T-helper 2 cell treated with Interferon-gamma antibody and Interleukin-4, amounts not matched to agents 5 μg/mL and 100 μg/mL, for 36 hours (primary cell): ENCODE results near the gene LYST.
"Not testable (repeated sequence)": the region's sequence is repeated elsewhere in the genome, so short reads cannot be mapped to it uniquely, and the experiment has no call there.

Experiments used
- DNase-seq: peaks from one replicate; pipeline ENCODE4 v3.0.0; 2021; ENCODE audit warnings: low spot score
- H3K27ac Mint-ChIP-seq: one replicate; pipeline ENCODE4 v1.8.0; 2021; ENCODE audit warnings: mild to moderate bottlenecking, mixed read lengths
- H3K27me3 Mint-ChIP-seq: one replicate; pipeline ENCODE4 v1.8.0; 2021; ENCODE audit warnings: low read depth, mixed read lengths
- H3K36me3 Mint-ChIP-seq: one replicate; pipeline ENCODE4 v1.8.0; 2021; ENCODE audit warnings: low read depth, mixed read lengths
- H3K4me1 Mint-ChIP-seq: one replicate; pipeline ENCODE4 v1.8.0; 2021; ENCODE audit warnings: low read depth, mixed read lengths
- H3K4me3 Mint-ChIP-seq: one replicate; pipeline ENCODE4 v1.8.0; 2022; ENCODE audit warnings: mild to moderate bottlenecking, moderate library complexity, mixed read lengths
- H3K9me3 Mint-ChIP-seq: one replicate; pipeline ENCODE4 v1.8.0; 2021; ENCODE audit warnings: mixed read lengths

The LYST gene

GRCh38 chr1:235860829-235861228, 5.9 kb downstream of the LYST start:
- H3K27me3 Mint-ChIP-seq: no peaks in the 10 kb centered on the region

GRCh38 chr1:235859789-235860188, 6.9 kb downstream of the LYST start:
- no peaks in the 10 kb centered on the region for H3K36me3 Mint-ChIP-seq
- H3K4me3 Mint-ChIP-seq: no peak overlapping the region
- peaks cover 38% of the 10 kb centered on the region for H3K4me1 Mint-ChIP-seq

More at GRCh38 chr1:235860829-235861228, 5.9 kb downstream of the LYST start:
- Mint-ChIP-seq H3K4me1 (peaks cover 43% of the 10 kb centered on the region), H3K4me3 (no peak overlapping the region), H3K27ac (no peak overlapping the region), H3K9me3 (no peaks in the 10 kb centered on the region), H3K36me3 (no peaks in the 10 kb centered on the region)
- no peak for DNase-seq

GRCh38 chr1:235858766-235859165, 7.9 kb downstream of the LYST start:
- no peak for DNase-seq
- no peaks in the 10 kb centered on the region for H3K9me3 Mint-ChIP-seq
- H3K27me3 Mint-ChIP-seq: no peaks in the 10 kb centered on the region
- no peak overlapping the region for H3K4me3 Mint-ChIP-seq
- peaks cover 36% of the 10 kb centered on the region for H3K4me1 Mint-ChIP-seq
- no peak overlapping the region for H3K27ac Mint-ChIP-seq
- H3K36me3 Mint-ChIP-seq: no peaks in the 10 kb centered on the region

More at GRCh38 chr1:235859789-235860188, 6.9 kb downstream of the LYST start:
- Mint-ChIP-seq H3K9me3 (no peaks in the 10 kb centered on the region), H3K27me3 (no peaks in the 10 kb centered on the region), H3K27ac (no peak overlapping the region)
- DNase-seq: no peak

GRCh38 chr1:235857756-235858155, 8.9 kb downstream of the LYST start:
- no peak for DNase-seq
- Mint-ChIP-seq H3K36me3 (no peaks in the 10 kb centered on the region), H3K27ac (no peak overlapping the region), H3K27me3 (no peaks in the 10 kb centered on the region), H3K9me3 (no peaks in the 10 kb centered on the region), H3K4me1 (peaks cover 28% of the 10 kb centered on the region), H3K4me3 (no peak overlapping the region)

- no peak for DNase-seq
- Mint-ChIP-seq H3K4me1 (peaks cover 23% of the 10 kb centered on the region), H3K4me3 (no peak overlapping the region), H3K27ac (no peak overlapping the region), H3K36me3 (no peaks in the 10 kb centered on the region), H3K9me3 (no peaks in the 10 kb centered on the region), H3K27me3 (no peaks in the 10 kb centered on the region)
Observed at GRCh38 chr1:235855811-235856429, 10.8 kb downstream of the LYST start.

GRCh38 chr1:235854347-235854746, 12.4 kb downstream of the LYST start:
- H3K4me3 Mint-ChIP-seq: no peak overlapping the region
- peaks cover 36% of the 10 kb centered on the region for H3K4me1 Mint-ChIP-seq
- H3K9me3 Mint-ChIP-seq: no peaks in the 10 kb centered on the region
- no peaks in the 10 kb centered on the region for H3K27me3 Mint-ChIP-seq
- no peak for DNase-seq
- H3K27ac Mint-ChIP-seq: no peak overlapping the region
- H3K36me3 Mint-ChIP-seq: no peaks in the 10 kb centered on the region

- H3K27ac Mint-ChIP-seq: no peak overlapping the region
- no peaks in the 10 kb centered on the region for H3K27me3 Mint-ChIP-seq
- H3K9me3 Mint-ChIP-seq: no peaks in the 10 kb centered on the region
- no peaks in the 10 kb centered on the region for H3K36me3 Mint-ChIP-seq
- H3K4me1 Mint-ChIP-seq: peaks cover 42% of the 10 kb centered on the region
- no peak overlapping the region for H3K4me3 Mint-ChIP-seq
- DNase-seq: no peak
Observed at GRCh38 chr1:235853653-235854052, 13.1 kb downstream of the LYST start.

GRCh38 chr1:235852887-235853286, 13.8 kb downstream of the LYST start:
- Mint-ChIP-seq H3K27ac (no peak overlapping the region), H3K4me3 (no peak overlapping the region), H3K4me1 (peaks cover 48% of the 10 kb centered on the region), H3K27me3 (no peaks in the 10 kb centered on the region), H3K36me3 (no peaks in the 10 kb centered on the region), H3K9me3 (no peaks in the 10 kb centered on the region)
- no peak for DNase-seq

- peaks cover 4% of the 10 kb centered on the region for H3K36me3 Mint-ChIP-seq
- H3K9me3 Mint-ChIP-seq: peaks cover 4% of the 10 kb centered on the region
- no peak overlapping the region for H3K27ac Mint-ChIP-seq
- DNase-seq: no peak
- H3K27me3 Mint-ChIP-seq: no peaks in the 10 kb centered on the region
- H3K4me3 Mint-ChIP-seq: no peak overlapping the region
- H3K4me1 Mint-ChIP-seq: peaks cover 51% of the 10 kb centered on the region
Observed at GRCh38 chr1:235851939-235852338, 14.8 kb downstream of the LYST start.

GRCh38 chr1:235848251-235848650, 18.5 kb downstream of the LYST start:
- Mint-ChIP-seq H3K36me3 (peaks cover 15% of the 10 kb centered on the region), H3K9me3 (peaks cover 10% of the 10 kb centered on the region), H3K4me1 (peaks cover 40% of the 10 kb centered on the region), H3K27ac (peak overlapping the region; percentile 49), H3K4me3 (peak overlapping the region; percentile 44)
- not testable (repeated sequence) for DNase-seq, H3K27me3 Mint-ChIP-seq

- not testable (repeated sequence) for H3K27ac Mint-ChIP-seq, H3K27me3 Mint-ChIP-seq, H3K4me3 Mint-ChIP-seq, DNase-seq
- Mint-ChIP-seq H3K36me3 (peaks cover 15% of the 10 kb centered on the region), H3K9me3 (peaks cover 10% of the 10 kb centered on the region), H3K4me1 (peaks cover 43% of the 10 kb centered on the region)
Observed at GRCh38 chr1:235845656-235846107, 21.0 kb downstream of the LYST start.

- no peak overlapping the region for H3K4me3 Mint-ChIP-seq
- peaks cover 10% of the 10 kb centered on the region for H3K9me3 Mint-ChIP-seq
- DNase-seq: no peak
- H3K36me3 Mint-ChIP-seq: peaks cover 17% of the 10 kb centered on the region
- H3K27ac Mint-ChIP-seq: no peak overlapping the region
- no peaks in the 10 kb centered on the region for H3K27me3 Mint-ChIP-seq
- peaks cover 36% of the 10 kb centered on the region for H3K4me1 Mint-ChIP-seq
Observed at GRCh38 chr1:235844776-235845175, 21.9 kb downstream of the LYST start.

- peaks cover 28% of the 10 kb centered on the region for H3K4me1 Mint-ChIP-seq
- H3K27me3 Mint-ChIP-seq: no peaks in the 10 kb centered on the region
- no peak for DNase-seq
- no peak overlapping the region for H3K4me3 Mint-ChIP-seq
- peaks cover 10% of the 10 kb centered on the region for H3K9me3 Mint-ChIP-seq
- no peak overlapping the region for H3K27ac Mint-ChIP-seq
- peaks cover 17% of the 10 kb centered on the region for H3K36me3 Mint-ChIP-seq
Observed at GRCh38 chr1:235843461-235843961, 23.2 kb downstream of the LYST start.

- DNase-seq: no peak
- Mint-ChIP-seq H3K9me3 (peaks cover 8% of the 10 kb centered on the region), H3K4me3 (no peak overlapping the region), H3K4me1 (peaks cover 14% of the 10 kb centered on the region), H3K27ac (no peak overlapping the region), H3K27me3 (no peaks in the 10 kb centered on the region), H3K36me3 (peaks cover 14% of the 10 kb centered on the region)
Observed at GRCh38 chr1:235841938-235842545, 24.7 kb downstream of the LYST start.
